ENCODE measurements around the gene CCDC124. TPM values are rescaled to one million over a fixed set of nuclear protein-coding genes. Genes with fewer than 3 reads are reported as not detected.

Gene CCDC124
- total RNA-seq, 1 experiment from 2014 or later: 36.8 TPM

- DNase-seq (ENCODE audit: low read depth): no peak
Observed at GRCh38 chr19:17951990-17952976, 19.5 kb downstream of the CCDC124 start.

- no peak for DNase-seq (ENCODE audit: low read depth)
Observed at GRCh38 chr19:17953316-17953801, 20.5 kb downstream of the CCDC124 start.

DNA sequence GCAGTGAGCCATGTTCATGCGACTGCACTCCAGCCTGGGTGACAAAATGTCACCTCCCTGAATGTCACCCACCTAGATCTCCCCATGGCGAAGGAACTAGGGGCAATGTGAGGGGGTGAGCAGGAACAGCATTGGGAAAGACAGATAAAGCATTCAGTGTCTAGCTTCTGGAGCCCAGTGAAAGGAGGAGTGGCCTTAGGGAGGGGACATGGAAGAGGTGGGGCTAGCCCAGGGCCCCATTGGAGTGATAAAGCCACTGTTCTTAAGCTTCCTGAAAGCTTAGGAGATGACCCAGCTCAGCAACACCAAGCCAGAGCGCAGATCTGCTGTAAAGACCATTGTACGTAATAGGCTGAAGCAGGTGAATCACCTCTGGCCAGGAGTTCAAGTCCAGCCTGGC is 21.1 kb downstream of the CCDC124 start:
- no peak for DNase-seq (ENCODE audit: low read depth)

DNA sequence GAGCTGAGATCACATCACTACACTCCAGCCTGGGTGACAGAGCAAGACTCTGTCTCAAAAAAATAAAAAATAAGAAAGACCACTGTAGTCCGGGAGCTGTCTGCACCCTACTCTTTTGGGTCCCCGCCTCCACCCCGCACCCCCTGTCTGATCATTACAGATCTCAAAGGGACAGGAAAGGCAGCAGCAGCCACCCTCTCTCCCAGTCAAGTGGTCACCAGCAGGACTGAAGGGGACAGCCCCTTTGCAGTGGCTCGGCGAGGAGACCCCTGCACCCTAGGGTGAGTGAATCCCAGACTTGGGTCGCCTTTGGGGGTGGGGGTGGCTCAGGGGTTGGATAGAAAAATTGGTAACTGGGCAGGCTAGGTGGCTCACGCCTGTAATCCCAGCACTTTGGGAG is 21.6 kb downstream of the CCDC124 start:
- DNase-seq (ENCODE audit: low read depth): no peak

GRCh38 chr19:17957149-17957849 is 24.5 kb downstream of the CCDC124 start:
- no peak for DNase-seq (ENCODE audit: low read depth)

DNA sequence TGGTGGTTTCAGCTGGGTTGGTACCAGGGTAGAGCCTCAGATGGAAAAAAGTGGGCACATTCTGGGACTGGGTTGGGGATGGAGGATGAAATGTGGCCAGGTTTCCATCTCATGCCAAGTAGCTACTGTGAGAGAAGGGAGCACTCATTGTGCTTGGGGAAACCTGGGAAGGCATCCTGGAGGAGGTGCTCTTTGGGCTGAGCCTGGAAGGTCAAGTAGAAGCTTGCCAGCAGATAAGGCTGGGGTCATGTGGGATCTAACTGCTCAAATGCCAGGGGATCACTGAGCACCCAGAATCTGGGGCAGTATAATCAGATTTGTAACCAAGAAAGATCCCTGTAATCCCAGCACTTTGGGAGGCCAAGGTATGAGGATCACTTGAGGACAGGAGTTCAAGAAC is 25.1 kb downstream of the CCDC124 start:
- no peak for DNase-seq (ENCODE audit: low read depth)

DNA sequence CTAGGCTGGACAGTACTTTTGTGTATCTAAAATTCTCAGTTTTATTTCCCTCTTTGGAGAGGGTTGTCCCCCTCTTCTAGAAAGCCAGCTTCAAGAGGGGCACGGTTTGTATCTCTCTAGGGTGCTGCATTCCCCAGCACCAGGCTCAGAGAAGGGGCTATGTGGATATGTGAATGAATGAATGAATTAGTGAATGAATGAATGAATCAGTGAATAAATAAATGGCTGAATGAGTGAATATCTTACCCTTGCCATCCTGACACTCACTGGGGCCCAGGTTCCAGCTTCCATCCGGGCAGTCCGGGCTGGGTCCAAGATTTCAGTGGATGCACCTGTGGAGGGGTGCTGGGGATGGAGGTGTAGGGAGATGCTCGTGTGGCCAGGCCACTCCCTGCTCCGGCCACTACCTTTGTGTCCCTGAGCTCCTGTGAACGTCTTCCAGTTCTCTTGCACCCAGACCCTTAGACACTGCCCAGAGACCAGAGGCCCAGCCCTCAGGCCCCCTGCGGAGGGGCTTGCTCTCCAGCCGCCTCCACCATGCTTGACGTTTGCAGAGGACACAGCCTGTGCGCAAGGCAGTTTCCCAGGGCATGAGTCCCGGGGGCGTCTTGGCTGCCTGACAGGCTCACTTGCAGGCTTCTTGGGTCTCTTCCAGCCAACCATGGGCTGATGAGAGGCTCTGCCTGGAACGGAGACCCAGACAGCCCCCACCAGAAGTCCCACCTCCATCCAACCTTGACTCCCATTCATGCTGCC is 31.3 kb downstream of the CCDC124 start:
- no peak for DNase-seq (ENCODE audit: low read depth)

DNA sequence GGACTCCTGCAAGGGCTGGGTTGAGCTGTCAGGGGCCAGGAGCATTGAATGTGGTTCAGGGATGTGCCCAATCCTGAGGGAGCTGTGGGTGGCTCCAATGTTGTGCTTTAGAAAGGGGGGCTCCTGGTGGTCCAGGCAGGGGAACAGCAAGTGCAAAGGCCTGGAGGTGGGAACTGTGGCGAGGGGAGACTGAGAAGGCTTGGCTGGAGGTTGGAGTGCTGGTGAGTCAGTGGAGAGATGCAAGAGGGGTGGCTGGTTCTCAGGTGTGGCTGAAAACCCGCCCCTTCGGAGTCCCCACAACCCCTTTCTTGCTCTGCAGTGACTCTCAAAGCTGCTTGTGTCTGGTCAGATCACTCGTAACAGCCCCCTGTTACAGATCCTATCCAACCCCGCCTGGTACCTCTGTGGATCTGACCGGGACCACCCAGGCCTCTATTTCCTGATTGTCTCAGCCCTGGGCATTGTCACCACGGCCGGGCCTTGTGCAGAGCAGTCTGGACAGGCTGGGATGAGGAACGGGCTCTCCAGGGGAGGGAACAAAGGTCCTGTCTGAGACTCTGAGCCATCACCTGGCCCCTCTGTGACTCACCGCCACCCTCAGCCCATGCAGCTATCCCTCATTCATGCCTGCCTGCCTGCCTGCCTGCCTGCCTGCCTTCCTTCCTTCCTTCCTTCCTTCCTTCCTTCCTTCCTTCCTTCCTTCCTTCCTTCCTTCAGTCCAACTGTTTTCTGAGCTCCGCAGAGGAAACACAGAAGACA is 32.7 kb downstream of the CCDC124 start:
- DNase-seq (ENCODE audit: low read depth): no peak

GRCh38 chr19:17966129-17966483 is 33.3 kb downstream of the CCDC124 start:
- DNase-seq (ENCODE audit: low read depth): no peak

GRCh38 chr19:17966550-17967256 is 33.9 kb downstream of the CCDC124 start, which contains the start of gene KCNN1:
Gene KCNN1 (plus strand): TSS chr19:17967107. CDS start chr19:17973889, 6,782 bp downstream.
- no peak for DNase-seq (ENCODE audit: low read depth)

- DNase-seq (ENCODE audit: low read depth): no peak
Observed at GRCh38 chr19:17967257-17968051, 34.6 kb downstream of the CCDC124 start.

DNA sequence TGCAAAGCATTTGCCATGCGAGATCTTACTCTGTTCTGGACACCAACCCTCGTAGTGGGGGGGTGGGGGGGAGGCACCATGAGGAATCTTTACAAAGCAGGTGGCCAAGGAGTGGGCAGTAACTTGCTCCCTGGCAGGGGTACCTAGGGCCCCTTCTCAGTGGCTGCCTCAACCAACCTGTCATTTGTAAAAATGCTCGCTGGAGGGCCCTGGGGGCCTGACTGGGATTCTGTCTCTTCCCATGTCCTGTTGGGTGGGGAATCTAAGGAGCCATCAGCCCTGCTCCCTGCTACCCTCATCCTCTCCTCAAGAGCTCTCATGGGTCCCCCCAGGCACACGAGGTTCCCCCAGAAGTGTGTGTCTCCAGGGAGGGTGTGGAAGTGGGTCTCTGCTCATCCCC is 35.5 kb downstream of the CCDC124 start:
- no peak for DNase-seq (ENCODE audit: low read depth)

DNA sequence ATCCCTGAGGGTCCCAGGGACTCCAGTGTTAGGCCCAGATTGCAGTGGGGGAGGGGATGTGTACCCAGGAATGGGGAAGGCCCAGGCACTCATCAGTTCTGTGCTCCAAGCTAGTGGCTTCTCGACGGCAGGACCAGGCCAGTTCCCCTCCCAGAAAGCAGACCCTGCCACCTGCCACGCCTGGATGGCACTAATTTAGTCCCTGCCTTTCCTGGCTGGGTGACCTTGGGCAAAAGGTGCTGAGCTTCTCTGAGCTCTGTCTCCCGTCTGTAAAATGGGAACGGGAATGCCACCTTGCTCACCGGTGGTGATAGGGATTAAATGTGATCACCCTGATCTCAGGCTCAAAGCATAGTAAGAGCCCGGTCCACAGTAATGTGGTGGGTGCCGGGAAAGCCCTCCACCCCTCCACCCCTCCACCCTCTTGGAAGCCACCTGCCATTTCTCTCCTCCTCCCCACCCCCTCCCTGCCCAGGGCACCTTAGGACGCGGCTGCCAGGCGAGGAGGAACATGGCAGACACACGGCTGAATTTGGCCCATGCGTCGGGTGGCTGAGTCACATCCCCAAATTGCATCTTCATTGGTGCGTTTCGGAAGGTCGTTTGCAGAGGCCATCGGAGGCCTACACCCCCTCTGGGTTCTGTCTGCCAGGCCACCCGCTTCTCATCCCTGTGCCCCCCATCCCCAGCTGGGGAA is 36.4 kb downstream of the CCDC124 start:
- DNase-seq (ENCODE audit: low read depth): no peak

GRCh38 chr19:17972230-17972629 is 39.4 kb downstream of the CCDC124 start:
- DNase-seq (ENCODE audit: low read depth): no peak

GRCh38 chr19:17973759-17974158 is 40.9 kb downstream of the CCDC124 start:
- DNase-seq (ENCODE audit: low read depth): no peak

DNA sequence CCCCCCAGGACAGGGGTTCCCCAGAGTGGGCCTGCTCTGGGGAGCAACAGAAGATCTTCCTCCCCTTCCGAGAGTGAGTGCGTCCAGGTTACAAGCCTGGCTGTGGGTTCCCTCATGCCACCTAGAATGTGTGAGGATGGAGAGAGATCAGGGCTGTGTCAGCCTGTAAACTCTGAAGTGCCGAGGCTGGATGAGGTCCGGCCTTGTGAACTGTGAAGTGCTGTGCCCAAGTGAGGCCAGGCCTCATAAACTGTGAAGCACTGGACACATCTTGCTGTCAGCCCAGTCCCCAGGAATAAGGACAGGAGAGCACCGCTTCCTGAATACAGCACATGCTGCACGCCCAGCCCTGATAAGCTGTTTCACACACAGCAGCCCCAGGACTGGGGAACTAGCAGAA is 41.7 kb downstream of the CCDC124 start:
- DNase-seq (ENCODE audit: low read depth): no peak

- no peak for DNase-seq (ENCODE audit: low read depth)
Observed at GRCh38 chr19:17975032-17975431, 42.2 kb downstream of the CCDC124 start.

GRCh38 chr19:17977021-17977420 is 44.2 kb downstream of the CCDC124 start:
- no peak for DNase-seq (ENCODE audit: low read depth)

DNA sequence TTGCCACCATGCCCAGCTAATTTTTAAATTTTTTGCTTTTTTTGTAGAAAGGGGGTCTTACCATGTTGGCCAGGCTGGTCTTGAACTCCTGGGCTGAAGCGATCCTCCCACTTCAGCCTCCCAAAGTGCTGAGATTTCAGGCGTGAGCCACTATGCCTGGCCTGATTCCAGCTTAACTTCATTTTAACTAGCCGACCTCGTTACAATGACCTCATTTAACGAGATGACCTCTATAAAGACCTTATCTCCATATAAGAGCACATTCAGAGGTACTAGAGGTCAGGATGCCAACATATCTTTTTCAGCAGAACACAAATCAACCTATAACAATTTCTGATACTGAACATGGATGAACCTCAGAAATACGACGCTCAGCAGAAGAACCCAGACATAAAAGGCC is 44.7 kb downstream of the CCDC124 start:
- no peak for DNase-seq (ENCODE audit: low read depth)

Data from M059J (cell line).